Measurements from ENCODE around the gene CUX1.

- no peak for TF ChIP-seq POLR2A (IDR thresholded peaks at IDR 0.05)
- TF ChIP-seq, protein P1, sequence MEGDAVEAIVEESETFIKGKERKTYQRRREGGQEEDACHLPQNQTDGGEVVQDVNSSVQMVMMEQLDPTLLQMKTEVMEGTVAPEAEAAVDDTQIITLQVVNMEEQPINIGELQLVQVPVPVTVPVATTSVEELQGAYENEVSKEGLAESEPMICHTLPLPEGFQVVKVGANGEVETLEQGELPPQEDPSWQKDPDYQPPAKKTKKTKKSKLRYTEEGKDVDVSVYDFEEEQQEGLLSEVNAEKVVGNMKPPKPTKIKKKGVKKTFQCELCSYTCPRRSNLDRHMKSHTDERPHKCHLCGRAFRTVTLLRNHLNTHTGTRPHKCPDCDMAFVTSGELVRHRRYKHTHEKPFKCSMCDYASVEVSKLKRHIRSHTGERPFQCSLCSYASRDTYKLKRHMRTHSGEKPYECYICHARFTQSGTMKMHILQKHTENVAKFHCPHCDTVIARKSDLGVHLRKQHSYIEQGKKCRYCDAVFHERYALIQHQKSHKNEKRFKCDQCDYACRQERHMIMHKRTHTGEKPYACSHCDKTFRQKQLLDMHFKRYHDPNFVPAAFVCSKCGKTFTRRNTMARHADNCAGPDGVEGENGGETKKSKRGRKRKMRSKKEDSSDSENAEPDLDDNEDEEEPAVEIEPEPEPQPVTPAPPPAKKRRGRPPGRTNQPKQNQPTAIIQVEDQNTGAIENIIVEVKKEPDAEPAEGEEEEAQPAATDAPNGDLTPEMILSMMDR (IDR thresholded peaks at IDR 0.05), result no peak
These were observed 41.3 kb downstream of the CUX1 start for GRCh38 chr7:101858437-101859385.

All from ovary (tissue), 3 donors.